GM18517 (cell line): ENCODE data around the gene JUP.
"Not testable (repeated sequence)": the region's sequence is repeated elsewhere in the genome, so short reads cannot be mapped to it uniquely, and the experiment has no call there.

ENCODE experiments used
- ATAC-seq: cut with Tn5 transposase; IDR thresholded peaks from one replicate; pipeline ENCODE4 v1.9.1; 2021; ENCODE audit warnings: mild to moderate bottlenecking, moderate library complexity; ENCODE audit not compliant: unreplicated experiment

JUP gene

DNA sequence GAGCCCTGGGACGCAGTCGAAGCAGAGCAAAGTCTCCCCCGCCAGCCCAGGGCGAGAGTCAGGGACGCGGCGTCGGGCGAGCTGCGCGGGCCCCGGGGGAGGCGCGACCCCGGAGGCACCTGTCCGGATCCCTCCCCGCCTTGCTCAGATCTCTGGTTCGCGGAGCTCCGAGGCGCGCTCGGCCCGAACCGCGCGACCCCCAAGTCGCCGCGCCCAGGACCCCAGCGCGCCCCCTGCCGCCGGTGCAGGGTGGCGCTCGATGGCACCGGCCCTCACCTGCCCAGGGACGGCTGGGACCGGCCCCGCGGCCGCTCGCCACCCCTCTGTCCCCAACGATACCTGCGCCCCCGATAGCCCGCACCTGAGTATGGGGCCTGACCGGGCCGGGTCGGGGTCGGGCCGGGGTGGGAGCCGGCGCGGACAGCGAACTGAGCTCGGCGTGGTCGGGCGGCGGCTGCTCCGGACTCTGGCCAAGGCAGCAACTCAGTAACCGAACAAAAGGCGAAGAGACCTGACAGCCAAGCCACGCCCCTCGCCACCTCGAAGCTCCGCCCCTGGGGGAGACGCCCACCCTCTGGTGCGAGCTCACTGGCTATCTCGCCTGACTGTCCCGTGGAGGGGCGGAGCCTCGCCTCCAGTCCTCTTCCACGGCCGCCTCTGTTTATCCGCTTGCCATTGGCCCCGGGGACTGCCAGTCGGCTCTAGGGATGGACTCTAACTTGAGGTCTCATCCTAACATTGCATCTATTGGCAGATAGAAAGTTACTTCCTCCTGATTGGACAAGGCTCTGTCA is at the start of gene JUP:
TSS of gene JUP (minus strand) at position 485 of the 794 bp plus-strand sequence. CDS start 14,857 bp downstream, outside the sequence.
- no peak for ATAC-seq

DNA sequence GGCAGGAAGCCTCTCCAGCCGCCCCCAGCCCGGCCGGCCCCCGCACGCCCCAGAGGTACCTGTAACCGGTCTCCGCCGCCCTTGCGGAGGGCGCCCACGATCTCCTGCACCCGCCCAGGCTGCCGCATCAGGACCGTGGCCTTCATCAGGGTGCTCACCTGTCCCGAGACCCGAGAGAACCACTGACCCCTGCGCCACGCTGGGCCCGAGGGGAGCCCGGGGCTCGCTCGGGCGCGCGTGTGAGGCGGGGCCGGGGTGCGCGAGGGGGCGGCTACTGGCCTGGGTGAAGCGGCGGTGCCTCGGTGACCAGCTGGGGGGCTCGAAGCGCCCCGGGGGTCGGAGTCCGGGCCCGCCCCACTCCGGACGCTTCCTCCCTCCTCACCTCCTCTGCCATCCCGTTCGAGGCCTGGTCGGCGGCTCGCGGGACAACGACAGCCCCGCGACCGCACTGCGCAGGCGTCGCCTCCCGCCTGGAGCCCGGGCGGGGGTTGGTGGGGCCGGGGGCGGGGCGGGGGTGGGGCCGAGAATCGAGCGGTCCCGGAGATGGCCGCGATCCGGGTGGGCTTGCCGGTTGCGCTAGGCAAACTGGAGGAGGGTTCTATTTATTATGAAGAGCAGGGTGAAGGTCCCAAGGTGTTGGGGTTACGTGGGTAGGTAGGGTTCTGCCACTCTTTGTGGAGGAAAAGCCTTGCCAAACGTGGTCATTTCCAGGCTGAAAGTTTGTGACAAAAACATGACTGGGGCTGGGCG is 49.5 kb upstream of the JUP start, which contains the start of gene NT5C3B:
TSS of gene NT5C3B (minus strand) at position 433 of the 750 bp plus-strand sequence. CDS start at position 394, 39 bp downstream.
- ATAC-seq, result no peak

DNA sequence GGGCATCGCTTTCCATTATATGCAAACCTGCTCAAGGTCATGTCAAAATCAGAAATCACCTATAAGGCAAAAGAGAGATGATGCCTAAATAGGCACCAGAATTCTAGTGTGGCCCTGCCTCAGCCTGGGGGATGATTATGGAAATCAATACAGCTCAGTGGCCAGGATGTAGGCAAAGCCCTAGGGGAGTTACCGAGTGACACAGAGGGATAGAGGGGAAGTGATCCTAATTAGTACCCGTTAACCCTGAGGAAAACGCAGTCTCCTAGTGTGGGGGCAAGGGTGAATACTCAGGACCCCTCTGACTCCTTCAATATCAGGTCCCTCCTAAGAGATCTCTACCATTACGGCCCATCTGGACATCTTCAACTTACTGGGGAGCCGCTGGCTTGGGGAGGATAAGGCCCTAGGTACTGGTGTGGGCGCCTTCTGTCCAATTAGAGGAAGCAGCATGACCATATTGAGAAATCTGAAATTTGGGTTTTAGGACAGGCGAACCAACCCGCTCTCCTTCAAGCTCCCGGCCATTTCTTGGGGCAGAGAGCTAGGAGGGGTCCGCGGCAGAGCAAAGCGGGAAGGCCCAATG is 48.8 kb upstream of the JUP start:
- ATAC-seq, result no peak

DNA sequence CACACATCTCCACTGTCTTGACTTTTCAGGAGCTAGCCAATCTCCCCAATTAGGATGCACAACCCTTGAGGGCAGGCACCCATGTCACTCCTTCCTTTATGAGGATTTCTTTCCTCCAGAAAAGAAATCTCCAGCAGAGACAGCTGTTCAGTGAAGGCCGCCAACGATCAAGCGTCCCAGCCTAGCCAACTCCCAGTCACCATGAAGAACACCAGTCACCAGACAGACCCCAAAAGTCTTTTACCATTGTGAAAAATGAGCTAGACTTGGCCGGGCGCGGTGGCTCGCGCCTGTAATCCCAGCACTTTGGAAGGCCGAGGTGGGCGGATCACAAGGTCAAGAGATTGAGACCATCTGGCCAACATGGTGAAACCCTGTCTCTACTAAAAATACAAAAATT is 43.5 kb upstream of the JUP start:
- ATAC-seq, result not testable (repeated sequence)

DNA sequence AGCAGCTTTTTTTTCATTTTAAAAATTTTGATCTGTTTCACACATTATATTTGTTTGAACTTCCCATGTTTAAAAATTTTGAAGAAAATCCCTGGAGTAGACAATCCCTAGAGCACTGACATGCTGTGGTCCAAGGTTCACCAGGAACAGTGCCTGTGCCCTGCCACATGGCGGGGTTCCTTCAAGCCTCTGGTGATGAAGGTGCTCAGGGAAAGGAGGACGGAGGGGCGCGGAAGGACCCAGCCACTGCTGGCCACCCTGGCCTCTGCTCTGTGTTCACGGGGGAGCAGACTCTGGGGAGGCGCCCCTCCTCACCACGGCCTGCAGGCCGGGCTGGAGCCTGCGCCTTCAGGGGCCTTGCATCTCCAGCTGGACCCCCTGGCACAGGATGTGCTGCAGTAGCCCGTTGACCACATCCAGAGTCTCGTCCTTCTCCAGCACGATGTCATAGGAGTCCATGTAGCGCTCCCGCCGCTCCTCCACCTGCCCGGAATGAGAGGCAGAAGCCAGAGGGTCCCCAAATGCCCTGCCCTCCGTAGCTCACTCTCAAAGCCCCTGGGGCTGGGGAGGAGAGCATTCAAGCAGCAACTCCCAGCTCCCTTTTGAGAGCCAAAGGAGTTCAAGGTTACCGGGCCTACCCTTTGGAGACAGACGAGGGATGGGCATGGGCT is 38.8 kb upstream of the JUP start:
- ATAC-seq, result no peak

DNA sequence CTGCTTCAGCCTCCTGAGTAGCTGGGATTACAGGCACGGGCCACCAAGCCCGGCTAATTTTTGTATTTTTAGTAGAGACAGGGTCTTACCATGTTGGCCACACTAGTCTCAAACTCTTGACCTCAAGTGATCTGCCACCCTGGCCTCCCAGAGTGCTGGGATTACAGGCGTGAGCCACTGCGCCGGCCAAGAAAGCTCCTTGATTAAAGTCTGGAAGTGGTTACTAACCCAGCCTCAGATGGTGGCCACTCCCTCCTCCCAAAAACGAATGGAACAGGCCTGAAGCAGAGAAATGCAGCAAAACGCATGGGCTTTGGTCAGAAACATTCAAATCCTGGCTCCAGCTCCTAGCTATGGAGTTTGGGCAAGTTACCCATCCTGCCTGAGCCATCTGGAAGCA is 37.6 kb upstream of the JUP start:
- no peak for ATAC-seq

DNA sequence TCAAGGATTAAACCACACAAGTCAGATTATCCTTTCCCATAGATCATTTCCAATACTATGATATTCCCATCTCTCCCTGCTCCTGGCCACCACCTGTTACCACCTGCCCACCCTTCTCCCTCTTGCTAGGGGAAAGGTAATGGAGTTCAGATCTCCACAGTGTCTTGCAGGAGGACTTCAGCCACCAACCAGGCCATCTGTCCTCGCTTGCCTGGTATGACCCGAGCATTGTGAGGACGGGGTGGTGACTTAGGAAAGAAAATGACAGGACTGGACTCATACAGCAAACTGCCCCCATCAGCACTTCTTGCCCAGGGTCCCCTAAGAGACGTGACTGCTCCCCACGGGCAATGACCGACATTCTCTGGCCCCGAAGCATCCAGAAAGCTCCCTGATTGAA is 37.1 kb upstream of the JUP start:
- no peak for ATAC-seq

DNA sequence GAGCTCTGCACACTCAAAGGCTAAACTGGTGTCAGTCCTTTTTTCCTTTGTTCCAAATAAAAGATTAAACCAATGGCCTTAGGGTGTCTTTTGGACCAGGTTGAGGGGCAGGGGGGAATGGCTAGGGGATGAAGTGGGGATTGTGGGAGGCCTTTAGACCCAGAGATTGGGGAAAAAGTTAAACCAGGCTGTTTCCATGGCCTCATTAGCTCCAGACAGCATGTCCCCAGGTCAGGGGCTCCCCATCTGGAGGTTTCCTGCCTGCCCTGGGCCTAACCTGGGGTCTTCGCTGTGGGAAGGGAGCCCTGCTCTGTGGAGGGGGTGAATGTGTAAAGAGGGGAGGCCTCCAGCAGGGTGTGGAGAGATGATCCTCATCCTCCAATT is 36.6 kb upstream of the JUP start:
- no peak for ATAC-seq

DNA sequence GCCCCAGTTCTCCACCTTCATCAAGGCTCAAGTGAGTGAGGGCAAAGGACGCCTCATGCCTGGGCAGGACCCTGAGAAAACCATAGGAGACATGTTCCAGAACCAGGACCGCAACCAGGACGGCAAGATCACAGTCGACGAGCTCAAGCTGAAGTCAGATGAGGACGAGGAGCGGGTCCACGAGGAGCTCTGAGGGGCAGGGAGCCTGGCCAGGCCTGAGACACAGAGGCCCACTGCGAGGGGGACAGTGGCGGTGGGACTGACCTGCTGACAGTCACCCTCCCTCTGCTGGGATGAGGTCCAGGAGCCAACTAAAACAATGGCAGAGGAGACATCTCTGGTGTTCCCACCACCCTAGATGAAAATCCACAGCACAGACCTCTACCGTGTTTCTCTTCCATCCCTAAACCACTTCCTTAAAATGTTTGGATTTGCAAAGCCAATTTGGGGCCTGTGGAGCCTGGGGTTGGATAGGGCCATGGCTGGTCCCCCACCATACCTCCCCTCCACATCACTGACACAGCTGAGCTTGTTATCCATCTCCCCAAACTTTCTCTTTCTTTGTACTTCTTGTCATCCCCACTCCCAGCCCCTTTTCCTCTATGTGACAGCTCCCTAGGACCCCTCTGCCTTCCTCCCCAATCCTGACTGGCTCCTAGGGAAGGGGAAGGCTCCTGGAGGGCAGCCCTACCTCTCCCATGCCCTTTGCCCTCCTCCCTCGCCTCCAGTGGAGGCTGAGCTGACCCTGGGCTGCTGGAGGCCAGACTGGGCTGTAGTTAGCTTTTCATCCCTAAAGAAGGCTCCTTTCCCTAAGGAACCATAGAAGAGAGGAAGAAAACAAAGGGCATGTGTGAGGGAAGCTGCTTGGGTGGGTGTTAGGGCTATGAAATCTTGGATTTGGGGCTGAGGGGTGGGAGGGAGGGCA is 36.0 kb upstream of the JUP start:
- ATAC-seq, result no peak

DNA sequence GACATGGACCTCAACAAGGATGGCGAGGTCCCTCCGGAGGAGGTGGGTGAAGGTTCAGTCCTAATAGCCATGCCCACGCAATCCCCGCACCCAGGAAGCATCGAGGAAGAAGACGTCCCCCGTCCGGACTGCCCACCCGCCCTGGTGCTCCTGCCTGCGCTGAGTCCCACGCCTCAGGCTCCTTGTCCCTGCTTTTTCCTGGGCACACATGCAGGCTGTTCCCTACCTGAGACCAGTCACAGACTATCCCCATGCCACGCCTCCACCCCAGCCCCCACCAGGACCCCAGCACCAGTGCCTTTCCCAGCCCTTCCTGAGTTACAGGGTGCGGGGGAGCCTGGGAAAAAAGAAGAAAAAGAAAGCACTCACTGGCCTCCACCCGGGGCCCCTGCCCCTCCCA is 35.3 kb upstream of the JUP start:
- no peak for ATAC-seq

DNA sequence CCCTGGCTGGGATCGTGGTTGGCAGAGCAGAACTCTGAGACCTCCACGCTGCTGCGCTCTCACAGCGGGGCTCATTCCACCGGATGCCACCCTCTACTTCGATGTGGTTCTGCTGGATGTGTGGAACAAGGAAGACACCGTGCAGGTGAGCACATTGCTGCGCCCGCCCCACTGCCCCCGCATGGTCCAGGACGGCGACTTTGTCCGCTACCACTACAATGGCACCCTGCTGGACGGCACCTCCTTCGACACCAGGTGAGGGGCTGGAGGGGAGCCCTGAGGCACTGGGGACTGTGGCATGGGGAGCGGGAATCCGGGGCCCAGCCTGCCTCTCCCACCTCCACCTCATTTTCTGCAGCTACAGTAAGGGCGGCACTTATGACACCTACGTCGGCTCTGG is 31.5 kb upstream of the JUP start:
- no peak for ATAC-seq

DNA sequence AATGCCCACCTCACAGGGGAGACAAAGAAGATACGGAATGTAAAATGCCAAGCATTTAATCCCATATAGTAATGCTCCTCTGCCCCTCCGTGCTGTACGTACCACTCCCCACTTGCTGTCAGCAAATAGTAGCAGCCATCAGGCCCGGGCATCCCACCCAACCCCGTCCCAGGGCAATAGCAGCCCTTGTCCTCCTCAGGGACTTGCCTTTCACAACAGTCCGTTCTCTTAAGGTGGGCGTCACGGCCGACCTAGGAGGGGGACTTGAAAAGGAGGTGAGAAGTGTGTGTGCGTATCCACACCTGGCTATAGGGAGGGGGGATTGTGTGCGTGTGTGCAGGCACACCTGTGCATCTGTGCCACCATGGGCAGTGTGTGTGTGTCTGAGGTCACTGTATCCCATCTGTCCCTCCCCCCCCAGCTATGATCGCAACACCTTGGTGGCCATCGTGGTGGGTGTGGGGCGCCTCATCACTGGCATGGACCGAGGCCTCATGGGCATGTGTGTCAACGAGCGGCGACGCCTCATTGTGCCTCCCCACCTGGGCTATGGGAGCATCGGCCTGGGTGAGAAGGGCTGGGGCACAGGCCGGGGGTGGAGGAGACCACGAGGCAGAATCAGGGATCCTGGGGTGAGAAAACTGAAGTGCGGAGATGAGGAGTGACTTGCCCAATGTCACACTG is 30.3 kb upstream of the JUP start:
- ATAC-seq, result no peak

DNA sequence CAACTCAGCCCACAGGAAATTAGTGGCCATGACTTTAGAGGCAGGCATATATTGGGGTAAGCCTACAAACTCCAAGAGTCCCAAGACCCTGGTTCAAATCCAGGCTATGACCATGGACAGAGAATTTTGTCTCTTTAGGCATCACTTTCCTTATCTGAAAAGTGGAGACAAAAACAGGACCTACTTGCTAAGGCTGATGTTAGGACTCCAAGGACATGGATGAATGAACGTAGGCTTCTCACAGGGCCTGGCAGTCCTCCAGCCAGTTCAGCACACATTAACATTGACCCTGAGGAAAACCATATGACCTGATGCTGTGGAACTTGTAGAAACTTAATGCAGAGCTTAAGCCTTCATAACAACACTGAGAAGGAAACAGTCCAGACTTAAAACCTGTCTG is 27.7 kb upstream of the JUP start:
- no peak for ATAC-seq

DNA sequence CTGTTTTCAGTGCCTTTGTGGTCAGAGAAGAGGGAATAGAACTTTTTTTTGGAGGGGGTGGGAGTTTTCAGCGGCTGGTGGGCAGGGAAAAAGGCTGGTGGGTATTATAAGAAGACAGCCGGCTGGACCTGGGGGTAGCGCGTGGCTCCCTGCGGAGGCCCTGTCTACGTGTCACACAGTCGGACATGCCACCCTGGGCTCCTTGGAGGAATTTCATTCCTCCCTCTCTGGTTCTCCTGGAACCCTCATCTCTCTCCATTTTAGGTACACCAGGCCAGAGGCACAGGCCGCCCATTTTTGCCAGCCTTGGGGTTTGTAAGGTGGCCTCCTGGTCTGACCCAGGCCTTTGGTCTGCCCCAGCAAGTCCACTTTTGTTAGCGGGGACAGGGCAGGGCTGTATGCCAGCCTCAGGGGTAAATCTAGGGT is 27.2 kb upstream of the JUP start:
- ATAC-seq, result no peak

DNA sequence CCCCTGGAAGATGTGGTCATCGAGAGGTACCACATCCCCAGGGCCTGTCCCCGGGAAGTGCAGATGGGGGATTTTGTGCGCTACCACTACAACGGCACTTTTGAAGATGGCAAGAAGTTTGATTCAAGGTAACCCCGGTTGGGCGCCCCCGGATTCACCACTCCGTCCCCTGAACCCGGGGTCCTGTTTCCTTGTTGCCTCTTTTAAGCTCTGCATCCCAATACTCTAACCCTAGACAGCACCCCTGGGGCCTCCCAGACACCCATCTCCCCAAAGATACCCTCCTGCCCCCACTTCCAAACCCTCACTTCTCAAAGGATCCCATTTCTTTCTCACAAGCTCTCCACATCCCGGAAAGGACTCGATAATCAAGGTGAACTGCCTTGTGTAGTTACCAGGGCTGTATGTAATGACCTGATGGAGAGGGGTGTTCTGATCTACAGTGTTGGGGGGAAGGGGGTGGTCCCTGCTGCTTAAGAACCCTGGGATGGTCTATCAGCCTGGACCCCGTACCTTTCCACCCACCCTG is 26.7 kb upstream of the JUP start:
- ATAC-seq, result no peak

DNA sequence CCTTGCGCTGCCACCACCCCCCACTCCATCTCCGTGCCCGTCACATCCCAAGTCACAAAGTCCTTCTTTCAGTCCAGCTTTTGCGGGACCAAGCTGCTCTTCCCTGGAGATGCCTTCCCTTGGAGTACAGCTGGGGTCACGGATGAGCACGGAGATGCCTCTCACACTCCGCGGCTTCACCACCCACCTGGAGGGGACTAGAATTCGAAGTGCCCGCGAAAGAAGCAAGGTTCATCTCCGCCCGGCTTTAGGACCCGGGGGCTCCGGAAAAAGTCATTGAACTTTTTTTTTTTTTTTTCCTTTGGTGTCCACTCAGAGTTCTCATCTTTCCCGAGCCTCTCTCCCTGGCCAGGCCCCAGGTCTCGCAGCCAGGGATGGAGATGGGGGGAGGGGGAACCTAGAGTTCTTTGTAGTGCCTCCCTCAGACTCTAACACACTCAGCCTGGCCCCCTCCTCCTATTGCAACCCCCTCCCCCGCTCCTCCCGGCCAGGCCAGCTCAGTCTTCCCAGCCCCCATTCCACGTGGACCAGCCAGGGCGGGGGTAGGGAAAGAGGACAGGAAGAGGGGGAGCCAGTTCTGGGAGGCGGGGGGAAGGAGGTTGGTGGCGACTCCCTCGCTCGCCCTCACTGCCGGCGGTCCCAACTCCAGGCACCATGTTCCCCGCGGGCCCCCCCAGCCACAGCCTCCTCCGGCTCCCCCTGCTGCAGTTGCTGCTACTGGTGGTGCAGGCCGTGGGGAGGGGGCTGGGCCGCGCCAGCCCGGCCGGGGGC is 26.1 kb upstream of the JUP start, which contains the start of gene FKBP10:
TSS of gene FKBP10 (plus strand) at position 624 of the 771 bp plus-strand sequence. CDS start at position 655, 31 bp downstream.
- no peak for ATAC-seq

DNA sequence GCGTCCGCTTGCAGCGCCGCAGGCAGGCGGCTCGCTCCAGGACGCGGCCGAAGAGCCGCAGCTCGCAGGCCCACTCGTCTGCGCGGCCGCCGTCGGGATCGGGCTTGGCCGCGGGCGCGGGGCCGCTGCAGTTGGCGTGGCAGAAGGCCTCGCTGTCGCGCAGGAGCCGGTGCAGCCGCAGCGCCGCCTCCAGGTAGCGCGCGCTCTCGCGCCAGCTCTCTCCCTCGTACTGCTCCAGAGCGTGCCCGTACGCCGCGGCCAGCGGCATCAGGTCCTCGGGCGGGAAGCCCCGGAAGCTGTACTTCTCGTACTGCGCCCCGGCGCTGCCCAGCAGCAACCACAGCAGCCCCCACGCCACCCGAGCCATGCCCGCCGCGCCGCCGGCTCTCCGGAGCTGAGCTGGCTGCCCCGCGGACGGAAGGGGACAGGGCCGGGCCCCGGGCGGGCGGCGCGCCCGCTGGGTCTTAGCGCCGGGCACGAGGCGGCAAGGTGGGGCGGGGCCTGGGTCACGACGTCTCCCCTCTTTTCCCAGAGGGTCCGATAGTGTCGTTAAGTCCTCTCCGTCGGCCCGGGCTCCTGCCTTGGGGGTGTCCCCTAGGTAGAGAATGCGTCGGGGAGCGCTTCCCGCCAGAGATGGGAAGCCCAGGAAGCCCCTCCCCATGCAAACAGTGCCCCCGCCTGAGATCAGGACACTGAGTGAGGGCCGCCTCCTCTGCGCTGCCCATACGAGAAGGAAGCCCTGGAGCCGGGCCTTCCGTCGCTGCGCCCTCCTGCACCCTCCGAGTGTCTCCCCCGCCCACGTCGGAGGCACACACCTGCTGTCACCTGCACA is 25.3 kb upstream of the JUP start, which contains the start of gene P3H4:
TSS of gene P3H4 (minus strand) at position 401 of the 832 bp plus-strand sequence. CDS start at position 367, 34 bp downstream.
- peak; percentile 70 for ATAC-seq
